H54 (cell line): ENCODE results near the gene EPRS1.
A peak's percentile ranks its signal among the peaks of the same experiment; 100 is the strongest.
"Not testable (repeated sequence)": the region's sequence is repeated elsewhere in the genome, so short reads cannot be mapped to it uniquely, and the experiment has no call there.

Experiments
- DNase-seq: peaks from one replicate; pipeline ENCODE4 v3.0.0; 2011; ENCODE audit warnings: low spot score, mixed read lengths; ENCODE audit not compliant: insufficient read length
- FAIRE-seq: peaks from 3 replicates; lab custom pipeline; 2011; peaks lifted over from hg19 to GRCh38; lab: Jason Lieb, UNC
- POLR2A ChIP-seq: IDR thresholded peaks from 2 replicates; pipeline ENCODE4 v1.6.1; 2011; ENCODE audit warnings: low read depth, mild to moderate bottlenecking, low read length

Gene EPRS1

DNA sequence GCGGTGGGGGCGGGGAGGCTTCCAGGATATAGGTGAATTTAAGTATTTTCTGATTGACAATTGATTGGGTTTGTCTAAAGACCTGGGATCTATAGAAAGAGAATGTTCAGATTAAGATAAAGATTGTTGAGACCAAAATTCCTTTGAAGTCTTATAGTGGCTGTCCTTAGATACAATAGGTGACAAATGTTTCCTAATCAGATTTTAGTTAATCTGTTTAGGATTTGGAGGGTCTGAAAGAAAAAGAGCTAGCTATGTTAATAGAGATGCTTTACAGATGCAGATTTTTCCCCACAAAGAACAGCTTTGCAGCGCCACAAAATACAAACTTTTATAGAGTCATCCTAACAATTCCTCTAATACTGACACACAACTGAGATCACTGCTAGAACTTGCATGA is 14.6 kb upstream of the EPRS1 start:
- no peak for TF ChIP-seq POLR2A
- FAIRE-seq (no peak), DNase-seq (no peak)

DNA sequence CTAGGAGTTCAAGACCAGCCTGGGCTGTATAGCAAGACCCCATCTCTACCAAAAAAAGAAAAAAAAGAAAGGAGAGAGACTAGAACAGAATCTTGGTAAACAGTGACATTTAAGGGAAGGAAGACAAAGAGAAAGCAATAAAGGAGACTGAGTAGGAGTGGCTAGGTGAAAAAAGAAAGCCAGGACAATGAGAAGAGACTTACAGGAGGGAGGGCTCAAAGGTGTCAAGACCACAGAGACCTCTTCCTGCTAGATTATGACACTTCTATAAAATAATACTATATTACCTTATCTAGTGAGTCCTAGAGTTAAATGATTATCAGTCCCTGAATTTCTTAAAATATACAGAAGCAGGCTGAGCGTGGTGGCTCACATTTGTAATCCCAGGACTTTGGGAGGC is 10.1 kb upstream of the EPRS1 start:
- FAIRE-seq = no peak
- DNase-seq = no peak
- TF ChIP-seq POLR2A = no peak

GRCh38 chr1:220045356-220046051 is 801 bp downstream of the EPRS1 start:
- FAIRE-seq (no peak), DNase-seq (no peak)
- no peak for TF ChIP-seq POLR2A

- no peak for DNase-seq
- FAIRE-seq = no peak
- no peak for TF ChIP-seq POLR2A
Observed at GRCh38 chr1:220044678-220045355, 1.5 kb downstream of the EPRS1 start.

- TF ChIP-seq POLR2A = no peak
- FAIRE-seq (no peak), DNase-seq (no peak)
Observed at GRCh38 chr1:220043646-220044045, 2.7 kb downstream of the EPRS1 start.

DNA sequence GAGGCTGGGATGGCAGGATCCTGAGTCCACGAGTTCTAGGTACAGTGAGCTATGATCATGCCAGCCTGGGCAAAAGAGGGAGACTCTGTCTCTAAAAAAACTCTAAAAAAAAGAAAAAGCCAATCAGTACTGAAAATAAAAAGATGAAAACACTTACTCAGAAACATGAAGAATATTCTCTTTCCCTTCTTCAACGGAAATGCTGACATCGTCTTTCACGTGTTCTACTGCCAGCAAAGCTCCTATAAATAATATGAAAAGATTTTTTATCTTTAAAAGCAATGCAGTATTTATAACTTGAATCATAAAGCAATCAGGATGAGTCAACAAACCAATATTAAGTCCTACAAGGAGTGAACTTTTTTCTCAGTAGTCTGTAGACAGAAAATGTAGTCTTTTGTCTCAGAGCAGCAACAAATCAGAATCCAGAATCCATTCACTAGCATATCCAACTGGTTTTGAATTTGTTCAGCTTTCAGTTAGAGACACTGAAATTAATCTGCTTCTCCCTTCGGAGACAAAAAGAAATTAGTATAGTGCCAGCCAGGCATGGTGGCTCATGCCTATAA is 6.2 kb downstream of the EPRS1 start:
- FAIRE-seq (no peak), DNase-seq (no peak)
- no peak for TF ChIP-seq POLR2A

- TF ChIP-seq POLR2A = no peak
- no peak for FAIRE-seq
- no peak for DNase-seq
Observed at GRCh38 chr1:220038640-220039039, 7.7 kb downstream of the EPRS1 start.

GRCh38 chr1:220037810-220038209 is 8.5 kb downstream of the EPRS1 start:
- not testable (repeated sequence) for FAIRE-seq, DNase-seq

- DNase-seq = no peak
- TF ChIP-seq POLR2A = no peak
- FAIRE-seq = no peak
Observed at GRCh38 chr1:220032911-220033310, 13.4 kb downstream of the EPRS1 start.

DNA sequence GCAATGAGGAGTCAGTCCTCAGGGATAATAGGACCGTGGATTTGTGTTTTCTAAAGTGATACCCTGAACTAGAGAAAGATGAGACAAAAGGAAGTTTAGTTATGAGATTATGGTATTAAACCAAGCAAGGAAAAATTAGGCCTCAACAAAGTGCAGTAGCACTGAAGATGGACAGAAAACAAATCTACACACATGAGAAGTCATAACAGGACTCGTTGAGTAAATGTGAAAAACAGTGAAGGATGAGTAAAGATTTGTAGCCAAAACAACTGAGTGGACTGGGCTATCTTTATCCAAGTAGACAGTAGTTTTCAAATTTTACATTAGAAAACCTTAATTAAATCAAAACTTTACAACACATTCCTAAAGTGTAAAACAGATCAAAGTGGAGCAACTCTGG is 15.0 kb downstream of the EPRS1 start:
- DNase-seq (no peak), FAIRE-seq (peak; percentile 48)
- no peak for TF ChIP-seq POLR2A

- no peak for DNase-seq
- no peak for TF ChIP-seq POLR2A
- FAIRE-seq = no peak
Observed at GRCh38 chr1:220028346-220028895, 17.9 kb downstream of the EPRS1 start.

DNA sequence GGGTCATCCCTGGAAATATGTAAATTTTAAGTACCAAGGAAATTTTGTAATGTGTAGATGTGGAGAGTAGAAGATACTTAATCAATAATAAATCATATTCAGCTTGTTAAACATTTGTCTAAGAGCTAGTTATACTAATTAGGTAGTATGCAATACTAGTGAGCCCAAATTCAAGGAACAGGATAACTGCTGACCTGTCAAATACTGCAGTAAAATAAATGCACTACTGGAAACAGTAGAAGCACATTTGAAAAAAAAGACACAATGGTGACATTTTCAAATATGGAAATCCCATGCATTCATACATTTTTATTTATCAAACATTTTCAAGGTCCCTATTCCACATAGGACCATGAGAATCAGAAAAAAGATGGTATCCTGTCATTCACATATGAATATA is 27.2 kb downstream of the EPRS1 start:
- TF ChIP-seq POLR2A = no peak
- FAIRE-seq = no peak
- DNase-seq = no peak

DNA sequence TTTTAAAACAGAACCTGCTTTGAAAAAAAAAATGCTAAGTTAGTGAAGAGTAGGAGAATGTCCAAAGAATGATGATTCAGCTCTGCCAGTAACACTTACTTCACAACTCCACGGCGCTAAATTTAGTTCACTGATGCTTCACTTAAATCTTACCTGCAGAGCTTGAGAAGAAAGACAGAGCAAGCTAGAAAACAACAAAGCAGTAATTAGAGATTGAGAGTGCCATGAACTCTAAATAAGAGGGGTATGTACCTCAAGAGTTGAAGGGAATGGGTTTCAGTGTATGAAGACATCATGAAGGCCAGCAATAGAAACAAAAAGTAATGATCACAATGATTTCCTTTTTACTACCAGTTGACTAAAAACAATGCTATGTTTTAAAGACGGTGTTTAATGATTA is 32.8 kb downstream of the EPRS1 start:
- FAIRE-seq (peak; percentile 62), DNase-seq (no peak)
- TF ChIP-seq POLR2A = no peak

GRCh38 chr1:220012259-220012658 is 34.0 kb downstream of the EPRS1 start:
- TF ChIP-seq POLR2A = no peak
- no peak for FAIRE-seq

More at GRCh38 chr1:220012259-220012658, 34.0 kb downstream of the EPRS1 start:
- DNase-seq = no peak
